ENCODE measurements around the gene TAS2R3.

The TAS2R3 gene

DNA sequence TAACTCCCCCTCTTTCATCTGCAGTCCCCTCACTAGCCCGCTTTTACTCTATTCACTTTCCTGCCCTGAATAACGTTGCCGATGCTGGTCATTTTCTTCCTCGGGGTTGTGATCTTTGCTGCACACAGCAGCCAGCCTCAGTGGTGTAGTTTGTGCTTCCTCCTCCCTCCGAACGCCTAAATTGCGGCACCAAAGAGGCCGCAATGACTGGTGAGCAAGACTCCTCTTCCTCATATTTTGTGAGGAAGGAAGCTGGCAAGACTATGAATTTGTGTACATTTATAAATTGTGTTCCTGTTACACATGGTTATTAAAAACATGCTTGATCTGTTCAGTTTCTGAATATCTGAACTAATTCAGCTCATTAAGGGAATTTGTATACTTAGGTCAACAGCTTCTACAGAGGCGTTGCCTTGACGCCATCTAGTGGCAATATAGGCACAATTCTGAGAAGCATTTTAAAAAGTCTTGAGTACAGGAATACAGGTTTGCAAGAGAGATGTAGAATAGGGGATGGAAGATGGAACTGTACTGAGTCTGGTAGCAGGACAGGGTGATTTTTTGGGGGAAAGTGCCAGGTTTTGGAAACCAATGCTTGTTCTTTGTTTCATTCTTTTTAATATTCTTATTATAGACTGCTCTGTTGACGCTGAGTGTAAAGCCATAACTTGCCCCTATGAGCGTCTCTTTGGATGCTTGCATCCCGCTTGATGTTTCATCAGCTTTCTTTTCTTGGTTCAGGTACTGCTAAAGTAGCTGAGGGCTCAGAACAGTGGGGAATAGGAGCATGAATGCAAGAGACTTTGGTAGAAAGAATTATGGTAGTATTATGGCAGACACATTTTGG lies 22.0 kb downstream of the TAS2R3 start:
- DNase-seq (ENCODE audit: low read depth, low spot score): no peak

DNA sequence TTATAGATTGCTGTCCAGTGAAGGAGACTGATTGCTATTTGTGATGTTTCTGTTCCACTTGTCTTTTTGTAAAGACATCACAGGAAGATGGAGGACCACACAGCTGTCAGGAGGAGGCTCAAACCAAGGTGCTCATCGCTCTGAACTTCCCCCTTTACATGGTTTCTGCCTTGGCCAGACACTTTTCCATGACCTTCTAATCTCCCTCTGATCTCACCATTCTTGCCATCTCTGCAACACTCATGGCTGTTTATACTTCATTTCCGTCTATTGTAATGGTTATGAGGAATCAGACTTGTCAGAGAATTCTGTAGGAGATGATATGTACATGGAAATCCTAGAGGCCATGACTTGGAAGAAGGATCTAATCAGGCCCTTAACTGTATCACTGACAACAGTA lies 24.4 kb downstream of the TAS2R3 start:
- no peak for DNase-seq (ENCODE audit: low read depth, low spot score)

DNA sequence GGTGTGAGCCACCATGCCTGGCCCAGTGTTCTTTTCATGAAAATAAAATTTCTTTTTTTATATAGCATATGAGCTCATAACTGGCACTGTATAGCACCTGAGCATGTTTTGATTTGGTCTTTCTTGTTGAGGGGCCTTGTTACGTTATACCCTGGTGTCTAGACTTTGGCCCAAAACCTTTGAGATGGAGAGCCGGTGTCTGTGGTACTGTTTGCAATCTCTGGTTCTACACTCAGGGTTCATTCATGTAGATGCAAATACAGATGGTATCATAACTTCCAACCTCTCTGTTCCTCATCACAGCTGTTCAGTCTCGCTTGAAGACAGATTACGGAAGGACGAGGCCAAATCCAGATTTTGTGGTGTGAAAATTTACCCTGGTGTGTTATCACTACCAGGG lies 26.0 kb downstream of the TAS2R3 start, which contains the start of gene TAS2R5:
Gene TAS2R5 (plus strand): TSS at position 301 of the 400 bp plus-strand sequence. CDS start 145 bp downstream, outside the sequence.
- DNase-seq (ENCODE audit: low read depth, low spot score): no peak

DNA sequence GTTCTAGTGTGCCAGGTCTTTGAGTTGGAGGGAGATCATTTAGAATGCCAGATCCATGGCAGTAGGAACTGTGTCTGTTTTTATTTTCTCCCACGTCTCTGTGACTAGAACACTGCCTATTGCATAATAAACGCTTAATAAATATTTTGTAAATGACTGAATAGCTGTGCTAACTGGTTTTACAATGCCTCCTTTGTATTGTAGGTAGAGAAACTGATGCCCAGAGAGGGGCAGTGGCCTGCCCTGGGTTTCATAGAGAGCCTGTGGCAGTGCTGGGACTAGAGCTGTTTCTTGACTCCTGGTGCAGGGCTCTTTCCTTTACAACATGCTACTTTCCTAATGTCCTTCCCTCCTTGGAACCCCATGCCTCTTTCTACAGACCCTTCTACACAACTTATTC lies 28.6 kb downstream of the TAS2R3 start:
- DNase-seq (ENCODE audit: low read depth, low spot score): no peak

Measured in activated CD4-positive, CD25-positive, alpha-beta regulatory T cell treated with anti-CD3 and anti-CD28 coated beads, Interleukin-2, amount 50 U/mL, for 16 hours (primary cell).